Measurements from ENCODE around the gene CACNA1G. TPM values are rescaled to one million over a fixed set of nuclear protein-coding genes. Genes with fewer than 3 reads are reported as not detected.

Gene CACNA1G
- total RNA-seq, 1 donor from 2014 or later: 0.26 TPM

- no peak for DNase-seq (ENCODE audit: low spot score)
Measured at GRCh38 chr17:50651661-50652060, 91.1 kb downstream of the CACNA1G start.

GRCh38 chr17:50653738-50654137 lies 93.2 kb downstream of the CACNA1G start:
- no peak for DNase-seq (ENCODE audit: low spot score)

GRCh38 chr17:50656509-50656908 lies 96.0 kb downstream of the CACNA1G start:
- no peak for DNase-seq (ENCODE audit: low spot score)

GRCh38 chr17:50657054-50657453 lies 96.5 kb downstream of the CACNA1G start:
- no peak for DNase-seq (ENCODE audit: low spot score)

GRCh38 chr17:50657627-50658026 lies 97.1 kb downstream of the CACNA1G start:
- DNase-seq (ENCODE audit: low spot score): no peak

- DNase-seq (ENCODE audit: low spot score): no peak
Measured at GRCh38 chr17:50658616-50659015, 98.1 kb downstream of the CACNA1G start.

GRCh38 chr17:50659179-50659578 lies 98.7 kb downstream of the CACNA1G start:
- no peak for DNase-seq (ENCODE audit: low spot score)

- DNase-seq (ENCODE audit: low spot score): no peak
Measured at GRCh38 chr17:50660042-50660886, 99.7 kb downstream of the CACNA1G start.

- DNase-seq (ENCODE audit: low spot score): no peak
Measured at GRCh38 chr17:50660887-50661345, 100.4 kb downstream of the CACNA1G start.

GRCh38 chr17:50661348-50661747 lies 100.8 kb downstream of the CACNA1G start:
- no peak for DNase-seq (ENCODE audit: low spot score)

- peak; percentile 85 for DNase-seq (ENCODE audit: low spot score)
Measured at GRCh38 chr17:50661795-50662391, 101.4 kb downstream of the CACNA1G start.

GRCh38 chr17:50662632-50663225 lies 102.2 kb downstream of the CACNA1G start:
- no peak for DNase-seq (ENCODE audit: low spot score)

- no peak for DNase-seq (ENCODE audit: low spot score)
Measured at GRCh38 chr17:50663812-50664374, 103.4 kb downstream of the CACNA1G start.

- no peak for DNase-seq (ENCODE audit: low spot score)
Measured at GRCh38 chr17:50664788-50665458, 104.4 kb downstream of the CACNA1G start.

GRCh38 chr17:50665838-50666237 lies 105.3 kb downstream of the CACNA1G start:
- no peak for DNase-seq (ENCODE audit: low spot score)

- no peak for DNase-seq (ENCODE audit: low spot score)
Measured at GRCh38 chr17:50666316-50666715, 105.8 kb downstream of the CACNA1G start.

- no peak for DNase-seq (ENCODE audit: low spot score)
Measured at GRCh38 chr17:50667259-50668024, 106.9 kb downstream of the CACNA1G start.

GRCh38 chr17:50668025-50668837 lies 107.7 kb downstream of the CACNA1G start:
- no peak for DNase-seq (ENCODE audit: low spot score)

- no peak for DNase-seq (ENCODE audit: low spot score)
Measured at GRCh38 chr17:50668838-50669581, 108.5 kb downstream of the CACNA1G start.
